Embryonic facial prominence (tissue), 1 donor: ENCODE results near the gene SND1.
"Not testable (repeated sequence)": the region's sequence is repeated elsewhere in the genome, so short reads cannot be mapped to it uniquely, and the experiment has no call there.

ENCODE experiments used
- DNase-seq: peaks from one replicate; pipeline ENCODE4 v3.0.0-alpha.2; 2016; ENCODE audit errors: extremely low spot score

Gene SND1

DNA sequence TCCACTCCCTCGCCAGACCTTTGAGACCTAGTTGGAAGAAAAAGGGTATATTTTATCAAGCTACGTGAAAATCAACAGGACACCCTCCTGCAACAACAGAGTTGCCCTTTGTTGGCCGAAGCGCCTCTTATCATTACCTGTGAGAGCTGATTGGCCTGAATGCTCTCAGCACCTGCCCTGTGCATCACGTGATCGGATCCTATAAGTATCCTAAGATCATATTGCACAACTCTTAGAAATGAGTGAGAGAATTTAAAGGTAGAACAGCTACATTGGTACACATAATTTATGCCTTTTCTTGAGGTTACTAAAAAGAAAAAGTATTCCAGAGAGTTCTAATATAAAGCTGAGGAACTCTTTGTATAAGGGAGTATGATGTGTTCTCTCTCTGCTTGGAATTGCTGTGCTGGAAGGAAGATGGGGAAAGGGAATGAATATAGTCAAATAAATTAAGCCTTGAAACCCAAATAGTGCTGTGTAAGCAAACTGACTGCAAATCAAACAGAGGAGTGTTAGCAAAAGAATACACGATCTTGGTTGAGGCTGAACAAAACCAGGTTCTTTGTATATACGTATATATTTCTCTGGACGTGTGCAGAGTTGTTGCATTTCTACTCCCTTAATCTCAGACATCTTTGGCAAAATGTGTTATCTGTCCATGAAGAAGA, 309.9 kb downstream of the SND1 start:
- DNase-seq, result no peak

DNA sequence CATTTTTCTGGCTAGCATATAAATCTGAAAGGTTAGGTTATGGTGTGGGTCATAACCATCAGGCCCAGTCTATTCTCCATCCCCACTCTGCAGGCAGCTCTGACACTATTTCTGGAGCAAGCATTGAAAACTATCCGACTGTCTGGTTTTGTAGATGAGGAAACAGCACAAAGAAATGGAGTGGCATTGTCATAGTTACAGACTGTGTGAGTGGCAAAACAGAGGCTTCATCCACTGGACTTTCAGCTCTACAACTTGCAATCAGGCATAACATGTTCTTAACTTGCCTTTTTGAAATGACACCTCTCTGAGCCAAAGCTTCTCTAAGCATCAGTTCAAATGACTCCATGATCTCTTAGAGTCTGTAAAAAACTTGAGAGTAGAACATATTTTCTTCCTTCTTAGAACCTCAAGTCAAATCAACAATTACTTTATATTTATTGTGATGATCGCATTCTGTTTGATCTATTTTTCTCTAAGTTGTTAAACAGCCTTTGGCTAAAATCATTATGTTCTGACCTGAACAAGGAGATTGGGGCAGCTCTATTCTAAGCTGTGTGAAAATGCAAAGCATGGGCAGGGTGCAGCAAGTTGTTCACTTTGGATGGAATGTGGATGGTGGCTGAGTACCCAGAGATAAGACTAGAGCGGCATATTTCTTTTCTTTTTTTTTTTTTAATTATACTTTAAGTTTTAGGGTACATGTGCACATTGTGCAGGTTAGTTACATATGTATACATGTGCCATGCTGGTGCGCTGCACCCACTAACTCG, 310.8 kb downstream of the SND1 start:
- no peak for DNase-seq

DNA sequence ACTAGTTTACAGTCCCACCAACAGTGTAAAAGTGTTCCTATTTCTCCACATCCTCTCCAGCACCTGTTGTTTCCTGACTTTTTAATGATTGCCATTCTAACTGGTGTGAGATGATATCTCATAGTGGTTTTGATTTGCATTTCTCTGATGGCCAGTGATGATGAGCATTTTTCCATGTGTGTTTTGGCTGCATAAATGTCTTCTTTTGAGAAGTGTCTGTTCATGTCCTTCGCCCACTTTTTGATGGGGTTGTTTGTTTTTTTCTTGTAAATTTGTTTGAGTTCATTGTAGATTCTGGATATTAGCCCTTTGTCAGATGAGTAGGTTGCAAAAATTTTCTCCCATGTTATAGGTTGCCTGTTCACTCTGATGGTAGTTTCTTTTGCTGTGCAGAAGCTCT, 311.9 kb downstream of the SND1 start:
- DNase-seq, result not testable (repeated sequence)

DNA sequence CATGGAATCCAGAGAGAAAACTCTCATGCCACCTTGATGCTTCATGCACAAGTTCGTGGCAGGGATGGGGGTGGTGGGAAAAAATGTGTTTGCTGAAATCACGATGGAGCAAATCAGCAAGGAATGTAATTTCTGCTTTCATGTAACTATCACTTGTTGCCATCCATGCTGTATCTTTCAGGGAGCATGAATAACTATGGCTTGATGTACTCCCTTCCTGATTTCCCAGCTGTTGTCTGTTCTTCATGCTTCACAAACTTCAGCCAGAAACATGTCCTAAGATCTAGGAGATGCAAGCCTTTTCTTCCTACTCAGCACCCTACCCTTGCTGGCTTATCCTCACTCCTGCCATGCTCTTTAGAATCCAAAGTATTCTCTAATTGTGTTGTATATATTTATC, 315.3 kb downstream of the SND1 start:
- DNase-seq, result no peak

DNA sequence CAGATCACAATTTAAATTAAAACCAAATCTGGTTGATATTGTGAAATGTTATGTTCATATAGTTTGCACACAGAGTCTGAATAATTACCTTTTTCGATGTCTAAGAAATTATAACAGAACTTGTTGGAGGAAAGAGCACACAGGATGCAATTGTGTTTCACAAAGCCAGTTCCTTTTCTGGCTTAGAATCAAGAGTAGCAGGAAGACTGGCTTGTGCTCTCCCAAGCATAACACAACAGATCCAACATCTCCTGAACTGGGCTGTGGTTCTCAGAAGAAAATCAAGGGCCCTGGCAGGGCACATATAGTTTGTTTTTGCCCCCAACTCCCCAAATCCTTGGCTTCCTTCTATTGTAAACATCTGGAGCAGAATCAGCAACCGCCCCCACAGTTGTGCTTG, 316.6 kb downstream of the SND1 start:
- DNase-seq, result no peak

DNA sequence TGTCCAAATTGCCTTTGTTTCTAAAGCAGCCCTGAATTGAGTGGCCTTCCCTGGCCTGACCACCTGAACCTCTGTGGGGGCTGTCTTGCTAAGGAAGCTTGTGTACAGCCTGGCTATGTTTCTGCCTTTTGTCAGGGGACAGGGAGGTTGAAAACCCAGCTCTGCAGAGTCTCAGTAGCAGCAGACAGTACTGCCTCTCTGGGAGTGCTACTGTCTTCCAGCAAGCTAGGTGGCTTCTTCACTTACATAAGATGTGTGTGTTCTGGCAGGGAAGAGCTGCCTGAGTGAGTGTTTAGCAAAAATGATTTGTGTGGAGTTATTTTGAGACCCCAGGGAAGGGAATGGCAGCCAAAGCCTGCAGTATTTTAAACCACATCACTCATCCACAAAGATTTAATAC, 321.8 kb downstream of the SND1 start:
- DNase-seq, result no peak

DNA sequence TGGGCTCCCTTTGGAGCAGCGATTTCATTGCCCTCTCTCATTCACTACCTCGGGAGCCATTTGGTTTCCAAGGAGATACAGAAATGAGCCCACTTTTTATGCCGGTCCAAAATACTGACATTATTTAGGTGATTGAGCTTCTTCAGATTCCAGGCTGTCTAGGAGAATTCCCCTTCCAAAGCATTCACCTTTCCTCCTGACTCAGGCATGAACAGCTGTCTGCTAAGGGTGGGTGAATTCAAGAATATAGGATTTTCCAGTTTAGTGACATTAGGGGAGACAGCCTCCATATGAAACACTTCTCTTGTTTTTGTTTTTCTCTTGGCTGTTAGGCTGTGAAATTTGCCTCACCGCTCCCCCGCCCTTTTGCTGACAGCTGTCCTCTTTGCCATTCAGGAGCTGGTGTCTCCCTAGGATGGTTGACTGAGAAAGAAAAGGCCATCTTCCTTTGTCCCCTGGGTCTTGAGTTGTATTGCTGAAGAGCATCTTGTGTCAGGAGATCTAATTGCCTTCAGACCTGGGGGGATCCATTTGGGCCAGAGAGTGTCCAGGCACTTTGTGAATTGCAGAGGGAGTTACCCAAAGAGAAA, 322.5 kb downstream of the SND1 start:
- no peak for DNase-seq

DNA sequence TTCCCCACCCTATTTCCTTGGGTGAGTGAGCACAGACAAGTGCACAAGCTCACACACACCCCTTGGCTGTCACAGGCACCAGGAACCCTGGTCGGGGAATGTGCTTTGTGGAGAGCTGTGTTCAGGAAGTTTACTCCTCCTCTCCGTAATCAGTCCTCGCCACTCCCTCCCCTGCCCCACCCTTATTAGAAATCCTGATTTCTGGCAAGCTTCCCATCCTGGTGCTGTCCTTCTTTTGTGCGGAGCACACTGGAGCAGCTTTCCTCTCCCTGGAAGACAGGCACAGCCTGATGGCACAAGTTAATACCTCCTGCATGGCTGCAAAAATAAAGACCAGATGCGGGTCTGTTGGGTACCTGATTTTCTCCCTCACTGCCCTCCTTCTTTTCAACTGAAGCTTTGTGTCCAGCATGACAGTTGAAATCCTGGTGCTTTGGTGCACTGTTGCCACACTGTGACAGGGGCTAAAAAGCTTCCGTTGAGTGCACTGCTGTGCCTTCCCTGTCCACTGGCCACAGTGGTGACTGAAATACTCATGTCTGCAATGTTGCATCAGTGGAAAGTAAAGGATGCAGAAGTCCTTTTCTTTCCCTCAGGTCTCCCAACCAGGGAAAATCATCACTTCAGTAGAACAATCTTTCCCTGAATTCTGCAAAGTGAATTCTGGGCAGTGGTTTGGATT, 324.2 kb downstream of the SND1 start:
- DNase-seq, result no peak

DNA sequence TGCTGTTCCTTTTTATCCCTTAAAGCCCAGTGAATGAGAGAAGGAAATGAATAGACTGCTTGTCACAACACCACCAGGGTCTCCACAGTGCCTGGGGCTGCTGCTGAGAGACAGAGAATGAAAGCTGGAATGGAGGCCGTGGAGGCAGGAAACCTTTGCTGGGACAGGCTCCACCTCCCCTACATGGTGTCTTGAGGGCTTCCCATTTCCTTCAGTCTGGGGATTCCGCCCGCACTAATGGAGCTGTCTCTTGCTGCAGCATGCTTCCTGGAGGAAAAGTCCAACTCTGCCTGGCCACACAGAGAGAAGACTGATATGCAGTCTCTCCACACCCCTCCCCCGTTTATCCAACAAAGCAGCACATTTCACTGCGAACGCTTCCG, 324.7 kb downstream of the SND1 start:
- DNase-seq, result no peak

DNA sequence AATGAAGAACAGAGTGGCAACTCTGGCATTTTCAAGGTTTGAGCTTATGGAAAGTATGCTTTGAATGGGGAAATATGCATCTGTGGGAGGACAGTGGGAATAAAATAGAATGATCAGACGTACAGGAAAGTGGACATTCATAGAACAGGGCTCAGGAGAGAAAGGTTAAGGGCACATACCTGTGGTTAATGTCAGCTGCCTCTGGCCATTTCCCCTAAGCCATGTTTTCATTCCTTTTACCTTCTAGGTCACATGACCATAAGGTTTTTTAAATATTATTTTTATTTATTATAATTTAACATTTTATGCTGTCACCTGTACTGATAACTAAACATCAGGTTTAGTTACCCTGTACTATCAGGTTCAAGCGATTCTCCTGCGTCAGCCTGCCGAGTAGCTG, 326.4 kb downstream of the SND1 start:
- DNase-seq, result no peak

DNA sequence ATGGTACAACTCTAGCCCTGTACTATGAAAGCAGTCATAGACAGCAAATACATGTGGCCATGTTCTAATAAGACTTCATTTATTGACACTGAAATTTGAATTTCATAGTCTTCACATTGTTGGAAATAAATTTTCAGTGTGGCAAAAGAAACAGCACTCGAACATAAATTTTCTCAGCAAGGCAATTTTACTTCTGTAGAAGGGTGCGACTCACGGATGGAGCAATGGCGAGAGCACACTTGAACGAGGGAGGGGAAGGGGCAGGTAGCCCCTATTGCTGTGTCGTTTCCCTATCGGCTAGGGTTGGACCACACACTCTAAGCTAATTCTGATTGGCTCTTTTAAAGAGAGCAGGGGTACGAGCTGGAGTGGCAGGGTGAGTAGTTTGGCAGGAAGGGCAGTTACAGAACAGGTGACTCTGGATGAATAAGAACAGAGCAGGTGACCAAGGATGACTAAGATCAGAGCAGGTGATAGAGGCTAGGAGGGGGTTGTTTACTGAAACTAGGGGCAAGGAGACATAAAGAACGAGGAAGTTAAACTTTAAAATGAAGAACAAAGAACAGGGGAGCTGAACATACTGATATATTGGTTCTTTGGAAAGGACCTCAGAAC, 327.2 kb downstream of the SND1 start:
- DNase-seq, result no peak

DNA sequence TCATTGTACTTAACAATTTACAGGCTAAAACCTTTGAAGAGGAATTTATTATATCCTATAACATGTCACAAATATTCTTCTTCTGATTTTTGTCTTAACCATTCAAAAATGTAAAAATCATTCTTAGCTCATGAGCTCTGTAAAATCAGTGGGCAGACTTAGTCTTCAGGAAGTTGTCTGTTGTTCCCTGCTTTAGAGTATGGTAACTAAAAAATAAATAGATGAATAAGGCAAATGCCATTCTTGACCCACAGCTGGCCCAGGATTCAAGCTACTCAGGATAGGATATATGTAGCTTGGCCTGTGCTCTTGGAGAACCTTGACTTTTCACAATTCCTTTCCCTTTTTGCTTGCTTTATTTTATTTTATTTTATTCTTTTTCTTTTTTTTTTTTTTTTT, 327.7 kb downstream of the SND1 start:
- DNase-seq, result no peak

DNA sequence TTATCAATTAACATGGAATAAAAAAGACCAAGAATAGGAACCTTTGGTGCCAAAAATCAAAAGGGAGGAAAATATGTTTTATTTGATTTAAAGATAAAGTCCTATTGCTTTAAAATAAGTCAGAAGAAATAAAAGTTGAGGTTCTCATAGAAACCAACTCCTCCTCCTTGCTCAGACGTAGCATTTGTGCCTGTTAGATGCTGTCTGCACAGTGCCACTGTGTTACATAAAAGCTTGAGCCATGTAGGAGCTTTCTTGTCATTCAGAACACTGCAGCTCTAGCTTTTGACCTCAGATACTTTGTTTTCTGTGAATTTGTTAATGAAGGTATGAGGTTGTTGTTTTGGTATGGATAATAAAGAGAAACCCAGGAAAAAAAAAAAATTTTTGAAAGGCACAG, 328.9 kb downstream of the SND1 start:
- DNase-seq, result no peak

DNA sequence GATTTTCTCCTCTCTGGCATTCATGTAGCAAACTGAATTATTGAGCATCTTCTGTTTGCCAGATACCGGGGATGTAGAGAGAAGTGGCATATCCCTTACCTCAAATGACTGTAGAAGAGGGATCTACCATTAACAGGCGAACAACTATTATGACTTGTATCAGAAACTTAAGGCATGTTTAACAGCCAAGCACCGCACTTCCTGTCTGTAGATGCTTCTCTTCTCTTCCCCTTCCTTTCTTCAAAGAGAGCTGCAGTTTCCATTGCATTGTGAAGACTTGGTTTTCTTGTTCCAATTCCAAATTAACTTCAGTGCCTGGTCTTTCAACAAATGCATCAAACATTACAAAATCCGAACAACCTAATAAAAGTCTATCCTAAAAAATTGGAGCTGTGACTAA, 330.0 kb downstream of the SND1 start:
- no peak for DNase-seq

DNA sequence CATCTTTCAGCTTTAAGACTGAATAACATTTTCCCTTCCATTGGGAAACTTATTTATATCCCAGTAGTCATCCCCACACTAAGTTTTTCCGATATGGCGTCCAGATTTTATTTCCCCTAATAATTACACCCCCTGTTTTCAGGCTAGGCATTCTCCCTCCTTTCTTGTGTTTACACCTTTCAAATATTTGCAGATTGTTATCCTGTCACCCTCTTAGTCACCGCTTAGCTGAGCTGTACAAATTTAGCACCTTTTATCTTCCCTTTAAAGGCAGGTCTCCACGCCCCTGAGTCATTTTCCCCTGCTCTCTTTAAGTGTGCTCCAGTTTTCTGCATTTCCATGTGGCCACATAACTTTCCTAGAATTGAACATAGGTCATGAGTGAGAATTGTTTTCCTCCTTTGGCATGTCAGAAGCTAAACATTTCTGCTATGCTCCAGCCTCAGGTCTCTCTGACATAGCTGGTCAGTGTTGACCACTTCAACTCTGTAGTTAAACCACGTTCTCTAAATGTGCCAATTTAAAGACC, 331.9 kb downstream of the SND1 start:
- no peak for DNase-seq

DNA sequence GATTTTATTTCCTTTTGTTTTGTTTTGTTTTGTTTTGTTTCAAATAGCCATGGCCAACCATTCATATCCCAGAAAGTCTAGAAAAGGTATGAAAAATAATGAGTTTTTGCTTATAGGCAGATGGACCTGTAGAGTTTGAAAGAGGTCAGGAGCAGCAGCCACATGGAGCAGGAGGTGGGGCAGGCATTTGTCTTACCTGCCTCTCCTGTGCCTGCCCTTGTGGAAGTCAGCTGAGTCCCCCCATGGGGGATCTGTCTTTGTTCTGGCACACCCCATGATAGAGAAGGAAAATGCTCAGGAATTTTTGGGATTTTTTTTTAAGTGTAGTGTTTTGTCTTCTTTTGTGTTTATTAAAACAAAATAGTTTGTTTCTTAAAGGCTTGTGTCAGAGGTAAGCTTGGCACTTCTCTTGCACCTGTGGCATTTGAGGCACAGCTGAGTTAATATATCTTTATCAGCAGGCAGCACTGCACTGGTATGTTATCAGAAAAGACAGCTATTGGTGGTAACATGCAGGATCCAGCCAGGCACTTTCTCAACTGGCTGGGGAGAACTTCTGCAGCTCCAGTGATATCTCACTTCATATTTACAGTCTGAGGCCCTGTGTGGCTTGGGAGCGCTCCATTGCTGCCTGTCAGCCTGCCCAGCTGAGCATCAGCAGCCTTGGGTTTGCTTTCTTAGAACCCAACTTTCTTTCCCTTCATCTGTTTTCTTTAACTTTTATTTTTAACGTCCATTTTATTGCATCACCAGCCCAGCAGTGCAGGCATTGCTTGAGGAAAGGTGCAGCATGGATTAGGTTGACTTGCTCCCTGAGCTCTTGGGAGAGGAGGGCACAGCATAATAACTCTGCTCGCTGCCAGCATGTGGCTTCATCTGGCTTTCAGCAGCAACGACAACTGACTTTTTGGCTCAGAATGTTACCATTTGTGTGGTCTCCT, 334.9 kb downstream of the SND1 start:
- no peak for DNase-seq

DNA sequence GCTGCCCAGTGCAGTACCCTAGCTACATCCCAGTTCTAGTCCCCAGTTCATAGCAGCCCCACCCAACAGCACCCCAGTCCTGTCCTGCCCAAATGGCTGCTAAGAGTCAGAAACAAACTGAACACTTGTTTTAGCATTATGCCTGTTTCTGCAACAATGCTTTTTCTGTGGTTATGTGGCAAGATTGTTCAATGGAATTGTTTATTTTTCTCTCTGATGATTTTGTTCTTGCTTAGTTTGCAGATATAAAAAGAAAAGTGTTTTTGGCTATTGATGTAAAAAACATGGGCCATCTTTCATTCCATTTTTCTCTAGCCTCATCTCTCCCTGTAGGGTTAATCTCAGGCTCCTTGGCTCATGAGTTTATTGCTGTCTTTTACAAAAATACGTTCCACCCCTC, 336.8 kb downstream of the SND1 start:
- no peak for DNase-seq

DNA sequence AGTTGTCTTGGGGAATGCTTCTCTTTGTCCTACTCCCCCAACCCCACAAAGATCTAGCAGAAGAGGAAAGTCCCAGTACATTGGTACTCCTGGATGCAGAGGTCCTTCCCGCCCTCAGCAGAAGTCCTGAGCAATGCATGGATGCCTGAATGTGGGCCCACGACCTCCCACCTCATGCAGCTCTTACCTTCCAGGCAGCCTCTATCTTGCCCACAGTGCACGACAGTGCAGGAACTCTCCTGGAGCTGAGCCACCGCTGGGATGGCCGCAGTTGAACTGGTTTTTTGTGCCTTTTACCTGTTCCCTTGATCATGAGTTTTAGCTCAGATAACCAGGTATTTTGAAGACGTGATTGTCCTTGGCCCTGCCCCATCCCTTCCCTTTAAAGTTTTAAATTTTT, 341.3 kb downstream of the SND1 start:
- DNase-seq, result no peak

DNA sequence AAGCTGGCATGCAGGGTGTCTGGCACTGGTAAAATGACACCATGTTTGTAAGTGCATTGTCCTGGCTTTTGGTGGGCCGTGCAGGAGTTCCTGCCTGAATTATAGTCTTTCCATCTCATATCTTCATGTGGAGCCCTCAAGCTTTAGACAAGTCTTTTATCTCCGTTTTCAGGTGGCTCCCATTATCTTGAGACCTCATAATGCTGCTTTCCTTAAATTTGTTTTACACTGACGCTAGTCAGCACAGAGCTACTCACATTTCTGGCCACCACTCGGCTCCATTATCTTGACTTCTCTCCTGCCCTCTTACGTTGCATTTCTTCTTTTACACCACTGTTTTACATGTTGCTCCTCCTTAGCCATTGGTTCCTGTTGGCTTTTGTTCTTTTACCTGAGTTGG, 342.0 kb downstream of the SND1 start:
- DNase-seq, result no peak

DNA sequence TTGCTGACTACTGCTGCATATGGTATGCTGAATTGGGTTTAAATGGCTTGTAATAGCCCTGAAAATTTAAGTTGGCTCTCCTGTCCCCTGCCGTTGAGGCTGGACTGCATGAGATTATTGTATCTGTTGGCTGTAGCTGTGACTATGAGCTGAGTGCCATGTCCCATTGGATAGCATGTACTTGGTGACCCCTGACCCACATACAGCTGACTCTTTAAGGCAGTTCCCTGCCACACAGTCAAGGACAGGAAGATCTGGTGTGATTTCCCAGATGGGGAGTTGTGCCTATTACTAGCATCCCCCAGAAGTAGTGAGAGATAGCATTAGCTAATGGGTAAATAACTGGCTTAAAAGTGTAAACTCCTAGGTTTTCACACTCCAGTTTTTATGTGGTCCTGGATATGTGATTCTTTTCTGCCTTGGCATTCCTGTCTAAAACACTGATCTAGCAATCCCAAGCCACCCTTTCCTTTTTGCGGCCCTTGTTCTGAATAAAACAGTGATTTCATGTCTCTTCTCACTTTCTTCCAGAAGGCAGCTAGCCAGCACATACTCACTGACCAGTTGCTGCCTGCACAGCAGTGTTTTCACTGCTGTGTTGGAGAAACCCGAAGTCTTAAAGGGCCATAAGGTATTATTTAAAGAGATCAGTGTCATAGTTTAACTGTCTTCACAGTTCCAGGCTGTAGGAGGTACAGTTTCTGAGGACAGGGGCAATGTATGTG, 343.3 kb downstream of the SND1 start:
- no peak for DNase-seq
